Fibroblast of gingiva (primary cell): ENCODE results near the gene TMEM244.
"Not testable (repeated sequence)": the region's sequence is repeated elsewhere in the genome, so short reads cannot be mapped to it uniquely, and the experiment has no call there.

Experiments
- DNase-seq: peaks from one replicate; pipeline ENCODE4 v3.0.0-alpha.2; 2011; ENCODE audit warnings: low read depth

TMEM244 gene

GRCh38 chr6:129860908-129861665 lies at the start of gene TMEM244:
Gene TMEM244 (minus strand): TSS chr6:129861315. CDS start chr6:129861188, 127 bp downstream.
- DNase-seq, result peak; percentile 86

DNA sequence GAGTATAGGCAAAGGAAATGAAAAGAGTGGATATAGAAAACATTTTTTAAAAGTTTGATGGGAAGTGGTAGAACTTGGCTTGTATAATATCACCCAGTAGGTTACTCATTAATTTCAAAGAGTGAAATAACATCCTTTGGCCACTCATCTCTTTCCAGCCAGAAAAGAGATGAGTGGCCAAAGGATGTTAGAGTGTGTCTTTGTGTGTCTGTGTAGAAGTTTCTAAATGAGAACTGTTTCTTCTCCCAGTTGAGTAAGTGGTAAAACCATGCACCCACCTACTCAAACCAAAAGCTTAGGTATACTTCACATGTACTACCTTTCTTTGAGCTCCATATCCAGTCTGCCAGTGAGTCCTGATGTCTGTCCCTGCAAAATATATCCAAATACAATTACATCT lies 47.7 kb upstream of the TMEM244 start:
- DNase-seq, result no peak

GRCh38 chr6:129908356-129908755 lies 47.2 kb upstream of the TMEM244 start:
- no peak for DNase-seq

DNA sequence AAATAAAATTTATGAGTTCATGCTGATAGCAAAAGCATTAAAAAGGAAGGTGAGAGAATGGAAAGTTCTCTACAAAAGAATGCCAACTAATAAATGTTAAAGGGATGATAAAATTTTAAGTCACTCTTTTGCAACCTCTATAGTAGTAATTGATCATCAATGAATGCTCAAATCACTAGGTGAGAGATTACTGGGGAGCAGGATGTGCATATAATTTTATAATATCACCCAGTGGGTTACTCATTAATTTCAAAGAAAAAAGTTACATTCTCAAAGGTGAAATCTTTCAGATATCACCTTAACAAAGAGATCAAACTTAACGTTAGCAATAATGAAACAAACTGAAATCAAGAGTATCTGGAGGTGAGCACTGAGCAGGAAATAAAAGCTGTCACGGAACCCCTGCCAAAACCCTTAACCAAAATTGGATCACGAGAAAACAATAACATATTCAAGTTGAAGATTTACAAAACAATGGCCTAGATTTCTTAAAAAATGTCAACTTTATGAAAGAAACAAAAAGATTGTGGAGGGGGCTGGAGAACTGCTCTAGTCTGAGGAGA lies 45.5 kb upstream of the TMEM244 start:
- no peak for DNase-seq

- no peak for DNase-seq
Observed at GRCh38 chr6:129903082-129903481, 42.0 kb upstream of the TMEM244 start.

DNA sequence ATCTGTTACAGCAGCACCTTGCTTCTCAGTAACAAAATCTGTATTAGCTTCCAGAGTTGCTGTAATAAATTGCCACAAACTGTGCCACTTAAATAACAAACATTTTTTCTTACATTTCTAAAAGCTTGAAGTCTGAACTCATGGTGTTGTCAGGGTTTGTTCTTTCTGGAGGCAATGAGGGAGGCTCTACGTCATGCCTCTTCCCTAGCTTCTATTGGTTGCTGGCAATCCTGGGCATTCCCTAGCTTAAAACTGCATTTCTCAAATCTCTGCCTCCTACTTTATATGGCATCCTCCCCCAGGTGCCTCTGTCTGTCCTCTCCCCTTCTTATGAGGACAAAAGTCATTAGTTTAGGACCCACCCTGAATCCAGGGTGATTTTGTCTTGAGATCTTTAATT lies 41.6 kb upstream of the TMEM244 start:
- DNase-seq, result no peak

GRCh38 chr6:129901910-129902309 lies 40.8 kb upstream of the TMEM244 start:
- no peak for DNase-seq

- DNase-seq, result no peak
Observed at GRCh38 chr6:129895692-129896091, 34.6 kb upstream of the TMEM244 start.

DNA sequence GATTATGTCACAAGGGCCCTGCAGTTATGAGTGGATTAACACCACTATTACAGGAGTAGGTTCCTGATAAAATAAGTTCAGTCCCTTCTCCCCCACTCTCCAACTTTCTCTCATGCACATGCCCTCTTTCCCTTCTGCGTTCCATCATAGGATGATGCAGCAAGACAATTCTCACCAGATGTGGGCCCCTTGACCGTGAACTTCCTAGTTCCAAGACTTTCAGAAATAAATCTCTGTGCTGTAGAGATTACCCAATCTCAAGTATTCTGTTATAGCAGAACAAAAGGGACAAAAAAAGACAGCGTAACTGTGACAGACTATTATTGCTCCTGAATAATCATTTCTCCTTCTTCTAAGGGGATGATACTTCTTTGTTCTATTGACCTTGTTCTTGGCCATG lies 33.8 kb upstream of the TMEM244 start:
- DNase-seq, result peak; percentile 45

GRCh38 chr6:129893640-129894039 lies 32.5 kb upstream of the TMEM244 start:
- peak; percentile 44 for DNase-seq

DNA sequence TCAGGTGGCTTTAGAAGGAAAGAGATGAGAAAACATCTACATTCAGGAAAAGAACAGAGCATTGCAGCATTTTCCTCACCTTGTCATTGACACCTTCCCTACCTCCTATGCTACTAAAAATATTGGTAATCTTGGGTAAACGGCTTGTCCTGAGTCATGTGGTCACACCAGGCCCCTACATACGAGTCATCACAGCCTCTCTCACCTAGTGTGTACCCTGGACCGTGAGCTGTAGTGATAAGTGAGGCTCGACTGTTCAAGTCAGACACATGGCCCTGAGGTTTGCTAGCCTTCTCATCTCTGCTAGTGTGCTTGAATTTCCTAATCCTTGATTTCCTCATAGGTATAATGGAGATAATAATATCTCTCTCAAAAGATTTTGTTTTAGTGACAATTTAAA lies 29.6 kb upstream of the TMEM244 start:
- DNase-seq, result no peak

DNA sequence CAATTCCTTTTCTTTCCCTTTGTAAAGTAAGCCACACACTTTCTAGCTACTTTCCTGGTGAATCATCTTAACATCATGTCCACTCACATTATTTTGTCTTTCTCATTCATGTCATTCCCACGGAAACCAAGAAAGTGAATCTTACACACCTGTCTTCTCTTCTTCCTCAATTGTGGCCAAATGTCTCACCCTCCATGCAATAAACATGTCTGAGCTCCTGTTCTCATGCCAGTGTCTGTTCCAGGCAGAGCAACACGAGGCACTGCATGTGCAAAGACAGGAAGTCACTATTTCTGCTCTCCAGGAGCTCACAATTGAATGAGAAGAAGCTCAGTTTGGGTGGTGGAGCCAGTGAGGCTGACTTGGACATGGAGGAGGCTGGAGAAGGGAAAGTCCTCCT lies 29.0 kb upstream of the TMEM244 start:
- no peak for DNase-seq

GRCh38 chr6:129889580-129889979 lies 28.5 kb upstream of the TMEM244 start:
- DNase-seq, result peak; percentile 55

GRCh38 chr6:129886401-129887155 lies 25.5 kb upstream of the TMEM244 start:
- DNase-seq, result no peak

- DNase-seq, result no peak
Observed at GRCh38 chr6:129884211-129884610, 23.1 kb upstream of the TMEM244 start.

DNA sequence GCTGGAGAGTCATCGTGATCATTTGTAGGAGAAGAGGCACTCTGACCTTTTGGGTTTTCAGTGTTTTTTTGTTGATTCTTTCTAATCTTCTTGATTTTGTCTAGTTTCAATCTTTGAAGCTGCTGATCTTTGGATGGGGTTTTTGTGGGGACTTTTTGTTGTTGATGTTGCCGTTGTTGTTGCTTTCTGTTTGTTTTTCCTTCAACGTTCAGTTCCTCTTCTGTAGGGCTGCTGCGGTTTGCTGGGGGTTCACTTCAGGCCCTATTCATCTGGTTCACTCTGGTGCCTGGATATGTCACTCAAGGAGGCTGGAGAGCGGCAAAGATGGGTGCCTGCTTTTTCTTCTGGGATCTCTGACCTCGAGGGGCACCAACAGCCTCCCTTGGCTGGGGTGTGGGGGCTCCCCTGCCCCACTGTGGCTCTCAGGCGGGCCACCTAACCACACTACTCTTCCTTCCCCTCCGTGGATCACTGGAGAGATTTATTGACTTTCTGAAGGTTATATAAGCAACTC lies 21.5 kb upstream of the TMEM244 start:
- no peak for DNase-seq

DNA sequence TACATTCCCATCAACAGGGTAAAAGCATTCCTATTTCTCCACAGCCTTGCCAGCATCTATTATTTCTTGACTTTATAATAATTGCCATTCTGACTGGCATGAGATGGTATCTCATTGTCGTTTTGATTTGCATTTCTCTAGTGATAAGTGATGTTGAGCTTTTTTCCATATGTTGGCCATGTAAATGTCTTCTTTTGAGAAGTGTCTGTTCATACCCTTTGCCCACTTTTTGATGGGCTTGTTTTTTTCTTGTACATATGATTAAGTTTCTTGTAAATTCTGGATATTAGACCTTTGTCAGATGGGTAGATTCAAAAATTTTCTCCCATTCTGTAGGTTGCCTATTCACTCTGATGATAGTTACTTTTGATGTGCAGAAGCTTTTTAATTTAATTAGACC lies 16.8 kb upstream of the TMEM244 start:
- DNase-seq, result not testable (repeated sequence)

- DNase-seq, result no peak
Observed at GRCh38 chr6:129875610-129876520, 14.8 kb upstream of the TMEM244 start.

DNA sequence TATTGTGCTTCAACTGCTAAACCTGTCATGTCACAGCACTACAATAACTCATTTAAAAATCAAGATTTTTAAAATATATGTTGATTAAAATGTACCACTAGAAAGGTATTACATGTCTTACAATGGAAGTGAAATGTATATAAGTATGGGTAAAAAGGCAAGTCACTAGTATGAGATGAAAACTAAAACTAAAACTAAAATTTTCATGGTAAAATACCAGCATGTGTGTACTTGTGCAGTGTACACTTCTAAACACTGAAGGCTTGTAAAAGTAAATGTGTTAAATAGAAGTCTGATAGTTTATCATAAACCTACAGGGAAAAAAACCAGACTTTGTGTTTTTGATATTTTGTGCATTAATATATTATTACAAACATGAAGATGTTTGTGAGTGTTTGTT lies 13.7 kb upstream of the TMEM244 start:
- no peak for DNase-seq

DNA sequence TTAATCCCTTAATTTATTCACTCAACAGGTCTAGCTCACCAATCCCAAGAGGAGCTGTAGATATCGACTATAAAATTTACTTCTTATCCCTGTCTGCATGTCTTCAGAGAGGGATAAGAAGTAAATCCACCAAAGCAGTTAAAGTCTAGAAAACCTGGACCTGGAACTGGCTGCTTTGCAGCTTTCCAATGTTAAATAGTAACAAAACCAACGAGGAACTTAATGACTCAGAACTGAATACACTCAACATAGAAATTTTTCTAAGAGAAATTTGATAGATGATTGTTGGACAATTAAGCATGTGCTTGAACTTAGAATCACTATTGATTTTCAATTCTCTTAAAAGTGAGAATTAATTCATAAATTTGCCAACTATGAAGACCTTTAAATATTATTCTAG lies 11.5 kb upstream of the TMEM244 start:
- no peak for DNase-seq

GRCh38 chr6:129871221-129871620 lies 10.1 kb upstream of the TMEM244 start:
- DNase-seq, result peak; percentile 61

- DNase-seq, result no peak
Observed at GRCh38 chr6:129867403-129867802, 6.3 kb upstream of the TMEM244 start.
